ENCODE measurements around the gene CDH18.

DNA sequence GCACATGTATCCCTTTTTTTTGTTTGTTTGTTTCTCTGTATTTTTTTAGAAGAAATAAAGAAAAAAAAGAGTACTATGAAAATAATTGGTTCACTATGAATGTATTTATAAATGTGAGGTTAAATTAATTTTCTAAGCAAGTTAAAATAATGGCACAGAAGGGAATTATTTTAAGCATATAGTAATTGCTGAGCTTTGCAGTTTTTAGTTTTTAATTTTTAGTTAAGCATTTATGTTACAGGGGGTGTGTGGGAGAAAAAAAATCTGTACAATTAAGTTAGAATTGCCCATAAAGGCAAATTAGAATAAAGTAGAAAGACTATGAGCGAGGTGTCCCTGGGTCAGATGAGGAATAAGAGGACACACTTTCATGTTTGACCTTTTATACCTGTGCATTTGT lies 152.6 kb downstream of the CDH18 start:
- TF ChIP-seq EZH2phosphoT487 (conservative IDR thresholded peaks at IDR 0.05; ENCODE audit: low read length): no peak
- TF ChIP-seq, protein P1, sequence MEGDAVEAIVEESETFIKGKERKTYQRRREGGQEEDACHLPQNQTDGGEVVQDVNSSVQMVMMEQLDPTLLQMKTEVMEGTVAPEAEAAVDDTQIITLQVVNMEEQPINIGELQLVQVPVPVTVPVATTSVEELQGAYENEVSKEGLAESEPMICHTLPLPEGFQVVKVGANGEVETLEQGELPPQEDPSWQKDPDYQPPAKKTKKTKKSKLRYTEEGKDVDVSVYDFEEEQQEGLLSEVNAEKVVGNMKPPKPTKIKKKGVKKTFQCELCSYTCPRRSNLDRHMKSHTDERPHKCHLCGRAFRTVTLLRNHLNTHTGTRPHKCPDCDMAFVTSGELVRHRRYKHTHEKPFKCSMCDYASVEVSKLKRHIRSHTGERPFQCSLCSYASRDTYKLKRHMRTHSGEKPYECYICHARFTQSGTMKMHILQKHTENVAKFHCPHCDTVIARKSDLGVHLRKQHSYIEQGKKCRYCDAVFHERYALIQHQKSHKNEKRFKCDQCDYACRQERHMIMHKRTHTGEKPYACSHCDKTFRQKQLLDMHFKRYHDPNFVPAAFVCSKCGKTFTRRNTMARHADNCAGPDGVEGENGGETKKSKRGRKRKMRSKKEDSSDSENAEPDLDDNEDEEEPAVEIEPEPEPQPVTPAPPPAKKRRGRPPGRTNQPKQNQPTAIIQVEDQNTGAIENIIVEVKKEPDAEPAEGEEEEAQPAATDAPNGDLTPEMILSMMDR (IDR thresholded peaks at IDR 0.05; ENCODE audit: insufficient read depth, low read length, poor library complexity, severe bottlenecking): no peak

All from SU-DHL-6 (cell line).